Loucy (cell line): ENCODE results near the gene BBX.

ENCODE experiments used
- H2AFZ ChIP-seq: fragments of 200-600 bp; sonication (generic); 2 replicates; pipeline ENCODE4 v1.6.0; 2016; ENCODE audit warnings: antibody characterized with exemption, mild to moderate bottlenecking, low read length, moderate library complexity
- H3F3A ChIP-seq: fragments of 200-600 bp; 2 replicates; pipeline ENCODE4 v1.6.0; 2016; ENCODE audit warnings: antibody characterized with exemption, low read depth, mild to moderate bottlenecking
- H3K27me3 ChIP-seq: fragments of 200-600 bp; sonication (generic); 2 replicates; pipeline ENCODE4 v1.6.1; 2014; ENCODE audit warnings: low read length, mild to moderate bottlenecking; ENCODE audit not compliant: insufficient read depth, poor library complexity, severe bottlenecking
- H3K36me3 ChIP-seq: fragments of 200-600 bp; sonication (generic); 2 replicates; pipeline ENCODE4 v1.6.1; 2016; ENCODE audit warnings: low read length; ENCODE audit not compliant: insufficient read depth
- H3K4me1 ChIP-seq: fragments of 200-600 bp; sonication (generic); 2 replicates; pipeline ENCODE4 v1.5.1; 2014; ENCODE audit warnings: low read length, mild to moderate bottlenecking; ENCODE audit not compliant: insufficient read depth, poor library complexity, severe bottlenecking
- H3K4me2 ChIP-seq: fragments of 200-600 bp; sonication (generic); 2 replicates; pipeline ENCODE4 v1.6.0; 2014; ENCODE audit warnings: antibody characterized with exemption, low read length, low read depth, mild to moderate bottlenecking; ENCODE audit not compliant: poor library complexity, severe bottlenecking
- H3K4me3 ChIP-seq: fragments of 200-600 bp; sonication (generic); 2 replicates; pipeline ENCODE4 v1.5.1; 2014; ENCODE audit warnings: low read length, mild to moderate bottlenecking, mixed read lengths; ENCODE audit not compliant: poor library complexity, severe bottlenecking
- H3K79me2 ChIP-seq: fragments of 200-600 bp; sonication (generic); 2 replicates; pipeline ENCODE4 v1.6.1; 2014; ENCODE audit warnings: low read length; ENCODE audit not compliant: insufficient read depth
- H3K9ac ChIP-seq: fragments of 200-600 bp; sonication (generic); 2 replicates; pipeline ENCODE4 v1.6.0; 2014; ENCODE audit warnings: mild to moderate bottlenecking, low read depth, low read length, moderate library complexity; ENCODE audit not compliant: poor library complexity, severe bottlenecking
- H3K9me2 ChIP-seq: fragments of 200-600 bp; sonication (generic); replicated peaks from 2 replicates; pipeline ENCODE4 v1.6.1; 2016; ENCODE audit warnings: low read depth, low read length, mixed read lengths
- H3K9me3 ChIP-seq: fragments of 200-600 bp; sonication (generic); 2 replicates; pipeline ENCODE4 v1.6.1; 2014; ENCODE audit warnings: mild to moderate bottlenecking, antibody characterized with exemption, low read length, low read depth; ENCODE audit not compliant: insufficient read depth
- H4K20me1 ChIP-seq: fragments of 200-600 bp; sonication (generic); 2 replicates; pipeline ENCODE4 v1.6.0; 2014; ENCODE audit warnings: antibody characterized with exemption, low read length, mild to moderate bottlenecking; ENCODE audit not compliant: insufficient read depth, poor library complexity, severe bottlenecking
- CTCF ChIP-seq: fragments of 200-600 bp; sonication (generic); conservative IDR thresholded peaks from 2 replicates; pipeline ENCODE4 v1.5.1; 2014; ENCODE audit warnings: mild to moderate bottlenecking, antibody characterized with exemption, low read length
- EZH2phosphoT487 ChIP-seq: fragments of 200-600 bp; IDR thresholded peaks from 2 replicates; pipeline ENCODE4 v1.6.1; 2018; ENCODE audit warnings: antibody characterized with exemption, mild to moderate bottlenecking, moderate library complexity, borderline replicate concordance

Gene BBX

DNA sequence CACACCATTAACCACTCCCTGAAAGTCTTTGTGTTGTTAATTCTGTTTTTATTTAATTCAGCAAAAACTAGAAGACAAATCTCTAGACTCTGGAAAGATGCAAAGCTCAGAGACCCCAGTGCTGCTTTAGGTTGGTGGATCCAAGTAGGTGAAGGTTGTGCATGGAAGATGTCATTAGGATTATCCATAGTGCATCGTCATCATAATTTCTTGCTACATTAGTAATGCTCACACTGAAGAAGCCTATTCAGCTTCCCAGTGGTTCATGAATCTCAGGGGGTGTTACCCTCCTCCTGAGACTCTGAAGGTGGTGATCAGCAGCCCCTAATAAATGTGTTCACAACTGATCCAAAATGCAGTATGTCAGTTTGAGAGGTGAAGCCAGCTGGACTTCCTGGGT is 295.3 kb downstream of the BBX start:
- Histone ChIP-seq H3K79me2 (no peaks in the 10 kb centered on the region), H3K4me2 (no peak overlapping the region), H3K4me1 (no peaks in the 10 kb centered on the region), H3K4me3 (no peak overlapping the region), H2AFZ (no peak overlapping the region), H4K20me1 (no peaks in the 10 kb centered on the region), H3F3A (0 out of 2 replicates have a peak, but pooled peaks cover 4% of the 10 kb centered on the region), H3K9ac (no peak overlapping the region), H3K9me2 (no peaks in the 10 kb centered on the region), H3K36me3 (no peaks in the 10 kb centered on the region), H3K27me3 (no peaks in the 10 kb centered on the region), H3K9me3 (no peaks in the 10 kb centered on the region)
- no peak for TF ChIP-seq EZH2phosphoT487
- no peak for TF ChIP-seq CTCF

DNA sequence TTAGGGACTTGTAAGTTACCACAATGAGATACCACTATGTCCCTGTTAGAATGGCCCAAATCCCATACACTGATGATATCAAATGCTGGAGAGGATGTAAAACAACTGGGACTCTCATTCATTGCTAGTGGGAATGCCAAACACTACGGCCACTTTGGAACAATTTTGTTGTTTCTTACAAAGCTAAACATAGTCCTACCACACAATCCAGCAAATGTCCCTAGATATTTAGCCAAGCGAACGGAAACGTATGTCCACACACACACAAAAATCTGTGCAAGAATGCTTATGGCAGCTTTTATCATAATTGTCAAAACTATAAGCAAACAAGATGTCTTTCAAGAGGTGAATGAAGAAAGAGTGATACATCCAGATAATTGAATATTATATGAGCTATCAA is 296.9 kb downstream of the BBX start:
- no peak for TF ChIP-seq CTCF
- no peak for TF ChIP-seq EZH2phosphoT487
- H3K27me3 ChIP-seq = no peaks in the 10 kb centered on the region
- no peaks in the 10 kb centered on the region for H3F3A ChIP-seq
- no peaks in the 10 kb centered on the region for H3K36me3 ChIP-seq
- no peak overlapping the region for H3K4me3 ChIP-seq
- no peak overlapping the region for H2AFZ ChIP-seq
- H3K9me2 ChIP-seq = no peaks in the 10 kb centered on the region
- H3K79me2 ChIP-seq = no peaks in the 10 kb centered on the region
- no peaks in the 10 kb centered on the region for H4K20me1 ChIP-seq
- peaks cover 11% of the 10 kb centered on the region for H3K4me1 ChIP-seq
- H3K9ac ChIP-seq = no peak overlapping the region
- no peak overlapping the region for H3K4me2 ChIP-seq
- no peaks in the 10 kb centered on the region for H3K9me3 ChIP-seq

GRCh38 chr3:107822308-107822707 is 299.5 kb downstream of the BBX start:
- no peak overlapping the region for H3K9ac ChIP-seq
- no peaks in the 10 kb centered on the region for H3K9me2 ChIP-seq
- no peaks in the 10 kb centered on the region for H3K79me2 ChIP-seq
- H3K4me1 ChIP-seq = peaks cover 17% of the 10 kb centered on the region
- no peak overlapping the region for H3K4me3 ChIP-seq
- H3K27me3 ChIP-seq = no peaks in the 10 kb centered on the region
- H2AFZ ChIP-seq = no peak overlapping the region
- no peak for TF ChIP-seq CTCF
- no peak for TF ChIP-seq EZH2phosphoT487
- H3K4me2 ChIP-seq = no peak overlapping the region
- H3F3A ChIP-seq = no peaks in the 10 kb centered on the region
- no peaks in the 10 kb centered on the region for H4K20me1 ChIP-seq
- no peaks in the 10 kb centered on the region for H3K9me3 ChIP-seq
- H3K36me3 ChIP-seq = no peaks in the 10 kb centered on the region
